Measurements from ENCODE around the gene TMEM44.
A peak's percentile ranks its signal among the peaks of the same experiment; 100 is the strongest.

Gene TMEM44

DNA sequence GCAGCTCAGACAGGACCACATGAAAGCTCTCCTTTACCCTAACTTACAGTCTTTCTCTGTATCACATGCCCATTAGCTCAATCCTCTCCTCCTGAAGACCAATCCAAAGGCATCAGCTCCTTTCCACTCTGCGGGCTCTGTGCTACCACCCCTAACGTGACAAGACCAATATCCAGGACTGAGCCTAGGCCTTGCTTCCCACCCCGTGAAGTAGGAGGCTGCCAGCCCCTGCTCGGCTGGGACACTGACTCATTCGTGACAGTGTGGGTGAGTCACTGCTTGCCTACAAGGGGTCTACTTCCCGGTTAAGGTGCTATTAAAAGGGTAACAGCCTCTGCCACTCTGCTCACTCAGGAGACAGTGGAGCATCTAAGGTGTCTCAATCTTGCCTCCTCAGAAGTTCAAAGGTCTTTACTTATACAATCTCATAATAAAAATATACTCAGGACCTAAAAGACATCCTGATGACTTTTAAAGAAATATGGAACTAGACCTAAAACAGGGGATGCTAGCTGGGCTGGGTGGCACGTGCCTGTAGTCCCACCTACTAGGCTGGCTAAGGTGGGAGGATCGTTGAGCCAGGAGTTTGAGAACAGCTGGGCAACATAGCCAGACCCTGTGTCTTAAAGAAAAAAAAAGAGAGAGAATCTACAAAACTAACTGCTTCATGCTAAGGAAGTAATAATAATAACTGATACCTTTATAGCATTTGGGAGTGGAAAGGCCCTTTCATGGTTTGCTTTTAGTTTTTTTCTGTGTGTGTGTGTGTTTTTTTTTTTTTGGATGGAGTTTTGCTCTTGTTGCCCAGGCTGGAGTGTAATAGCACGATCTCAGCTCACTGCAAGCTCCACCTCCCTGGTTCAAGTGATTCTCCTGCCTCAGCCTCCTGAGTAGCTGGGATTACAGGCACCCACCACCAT, 55.0 kb downstream of the TMEM44 start:
- DNase-seq (ENCODE audit: low read depth): no peak

DNA sequence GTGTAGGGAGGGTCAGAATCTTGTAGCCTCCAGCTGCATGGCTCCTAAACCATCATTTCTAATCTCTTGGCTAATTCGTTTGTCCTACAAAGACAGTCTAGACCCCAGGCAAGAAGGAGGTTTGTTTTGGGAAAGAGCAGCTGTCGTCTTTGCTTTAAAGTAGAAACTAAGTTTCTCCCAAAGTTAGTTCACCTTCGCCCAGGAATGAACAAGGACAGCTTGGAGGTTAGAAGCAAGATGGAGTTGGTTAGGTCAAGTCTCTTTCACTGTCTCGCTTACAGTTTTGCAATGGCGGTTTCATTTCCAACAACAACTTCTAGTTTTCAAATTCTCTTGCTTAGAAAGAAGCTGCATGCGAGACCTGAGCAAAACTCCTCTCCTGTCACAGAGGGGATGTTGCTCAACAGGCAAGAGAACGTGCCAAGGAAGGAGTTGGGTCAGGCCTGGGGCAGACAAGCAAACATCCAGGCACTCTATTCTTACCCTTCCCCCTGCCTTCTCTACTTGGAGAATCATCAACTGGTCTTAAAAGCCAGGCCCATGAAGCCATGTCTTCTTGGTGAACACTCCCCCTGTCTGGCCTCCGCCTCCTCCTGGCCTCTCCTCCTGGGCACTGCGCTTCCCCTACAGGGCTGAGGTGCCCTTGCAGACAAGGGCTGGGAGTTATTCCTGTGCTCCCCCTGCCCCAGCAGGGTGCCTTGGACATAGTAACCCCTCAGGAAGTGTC, 57.6 kb downstream of the TMEM44 start:
- no peak for DNase-seq (ENCODE audit: low read depth)

DNA sequence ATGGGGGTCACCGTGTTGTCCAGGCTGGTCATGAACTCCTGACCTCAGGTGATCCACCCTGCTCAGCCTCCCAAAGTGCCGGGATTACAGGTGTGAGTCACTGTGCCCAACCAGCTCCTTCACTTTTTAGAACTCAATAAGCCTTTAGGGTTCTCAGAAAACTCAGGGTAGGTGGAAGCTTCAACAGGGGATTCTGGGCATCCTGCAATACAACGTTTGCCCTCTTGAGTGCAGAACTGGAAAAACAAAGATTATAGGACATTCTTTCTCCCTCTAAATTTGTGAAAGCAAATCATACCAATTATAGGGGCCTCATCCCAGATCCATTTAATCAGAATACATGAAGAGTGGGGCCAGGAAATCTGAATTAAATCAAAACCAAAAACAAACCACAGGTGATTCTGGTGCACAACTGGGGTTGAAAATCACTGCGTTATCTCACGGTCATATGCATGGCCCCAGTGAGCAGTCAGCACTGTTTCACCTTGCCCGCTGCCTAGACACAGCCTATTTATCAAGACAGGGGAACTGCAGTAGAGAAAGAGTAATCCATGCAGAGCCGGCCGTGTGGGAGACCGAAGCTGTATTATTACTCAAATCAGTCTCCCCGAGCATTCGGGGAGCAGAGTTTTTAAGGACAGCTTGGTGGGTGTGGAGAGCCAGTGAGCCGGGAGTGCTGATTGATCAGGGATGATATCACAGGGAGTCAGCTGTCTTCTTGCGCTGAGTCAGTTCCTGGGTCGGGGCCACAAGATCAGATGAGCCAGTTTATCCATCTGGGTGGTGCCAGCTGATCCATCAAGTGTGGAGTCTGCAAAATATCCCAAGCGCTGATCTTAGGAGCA, 58.4 kb downstream of the TMEM44 start:
- DNase-seq (ENCODE audit: low read depth): no peak

DNA sequence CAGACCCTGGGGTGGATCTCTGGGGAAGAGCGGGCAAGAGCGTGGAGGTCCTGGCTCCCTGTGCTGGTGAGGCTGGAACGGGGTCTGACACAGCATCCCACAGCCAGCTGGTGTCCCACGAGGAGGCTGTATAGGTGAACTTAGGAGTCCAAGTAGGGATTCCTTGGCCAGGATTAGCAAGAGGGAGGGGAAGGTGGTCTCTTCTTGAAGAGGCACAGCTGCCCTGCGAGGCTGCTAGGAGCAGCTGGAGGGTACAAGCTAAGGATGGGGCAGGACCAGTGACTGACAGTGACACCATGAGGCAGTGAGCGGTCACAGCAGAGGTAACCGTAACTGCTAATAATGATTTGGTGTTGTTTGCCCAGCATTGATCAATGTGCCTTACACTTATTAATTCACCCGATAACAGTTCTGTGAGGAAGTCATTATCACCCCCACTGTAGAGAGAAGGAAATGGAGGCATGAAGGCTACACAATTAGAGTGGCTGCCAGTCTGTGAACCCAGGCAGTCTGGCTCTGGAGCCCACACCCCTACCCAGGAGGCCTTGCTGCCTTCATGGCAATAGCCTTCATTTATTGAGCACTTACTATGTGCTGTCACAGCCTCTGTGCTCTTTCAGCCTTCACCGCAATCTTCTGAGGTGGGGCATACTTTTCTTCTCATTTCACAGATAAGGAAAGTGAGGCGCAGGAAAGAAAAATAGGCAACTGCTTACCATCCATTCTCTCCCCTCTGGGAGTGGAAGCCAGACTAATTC, 59.4 kb downstream of the TMEM44 start:
- peak; percentile 13 for DNase-seq (ENCODE audit: low read depth)

DNA sequence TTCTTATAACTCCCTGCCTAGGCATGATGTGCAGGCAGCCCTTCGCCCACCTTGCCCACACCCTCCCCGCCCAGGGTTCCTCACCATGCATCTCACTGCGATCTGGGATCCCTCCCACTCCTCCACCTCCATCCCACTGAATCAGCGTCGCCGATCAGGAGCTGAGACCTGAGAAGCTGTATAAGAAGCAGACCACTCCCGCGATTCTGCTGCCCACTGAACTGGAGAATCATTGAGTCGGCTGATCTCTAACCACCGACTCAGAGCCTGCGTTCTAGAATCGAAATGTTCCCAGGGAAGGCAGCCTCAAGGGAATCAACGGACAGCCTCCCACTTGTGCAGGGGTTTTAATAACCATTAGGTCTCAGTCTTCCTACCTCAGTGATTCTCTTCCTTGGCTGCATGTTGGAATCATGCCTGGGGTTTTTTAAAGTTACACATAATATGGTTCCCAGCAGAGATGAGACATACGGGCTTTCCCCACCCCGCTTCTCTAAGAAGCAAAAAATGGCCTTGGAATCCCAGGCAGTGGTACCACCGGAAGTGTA, 60.2 kb downstream of the TMEM44 start:
- DNase-seq (ENCODE audit: low read depth): no peak

DNA sequence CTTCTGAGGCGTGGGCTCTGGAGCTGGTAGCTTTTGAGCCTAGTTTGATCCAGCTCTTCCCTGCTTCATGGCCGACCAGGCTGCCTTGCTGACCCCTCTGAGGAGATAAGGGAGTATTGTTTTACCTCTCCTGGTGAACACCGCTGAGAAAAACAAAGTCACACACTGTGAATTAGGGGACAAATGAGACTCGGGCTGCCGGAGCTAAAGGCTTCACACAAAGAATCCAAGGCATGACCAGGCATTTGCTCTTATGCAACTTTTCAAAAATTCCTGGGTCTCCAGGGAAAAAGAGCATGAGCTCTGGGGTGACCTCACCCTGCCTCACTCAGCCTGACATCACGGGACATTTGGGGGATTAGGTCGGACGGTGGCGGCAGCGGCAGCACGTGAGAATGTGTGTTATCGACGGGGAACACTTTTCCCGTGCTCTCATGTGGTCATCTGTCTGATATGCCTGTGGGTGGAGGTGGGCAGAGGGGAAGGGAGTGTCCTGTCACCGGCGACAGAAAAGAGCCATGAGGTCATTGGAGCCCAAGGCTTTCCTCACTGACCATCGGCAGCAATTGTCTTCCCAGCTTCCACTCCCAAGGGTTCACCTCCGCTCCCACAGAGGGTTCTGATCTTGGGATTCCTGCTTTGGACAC, 61.0 kb downstream of the TMEM44 start:
- no peak for DNase-seq (ENCODE audit: low read depth)

DNA sequence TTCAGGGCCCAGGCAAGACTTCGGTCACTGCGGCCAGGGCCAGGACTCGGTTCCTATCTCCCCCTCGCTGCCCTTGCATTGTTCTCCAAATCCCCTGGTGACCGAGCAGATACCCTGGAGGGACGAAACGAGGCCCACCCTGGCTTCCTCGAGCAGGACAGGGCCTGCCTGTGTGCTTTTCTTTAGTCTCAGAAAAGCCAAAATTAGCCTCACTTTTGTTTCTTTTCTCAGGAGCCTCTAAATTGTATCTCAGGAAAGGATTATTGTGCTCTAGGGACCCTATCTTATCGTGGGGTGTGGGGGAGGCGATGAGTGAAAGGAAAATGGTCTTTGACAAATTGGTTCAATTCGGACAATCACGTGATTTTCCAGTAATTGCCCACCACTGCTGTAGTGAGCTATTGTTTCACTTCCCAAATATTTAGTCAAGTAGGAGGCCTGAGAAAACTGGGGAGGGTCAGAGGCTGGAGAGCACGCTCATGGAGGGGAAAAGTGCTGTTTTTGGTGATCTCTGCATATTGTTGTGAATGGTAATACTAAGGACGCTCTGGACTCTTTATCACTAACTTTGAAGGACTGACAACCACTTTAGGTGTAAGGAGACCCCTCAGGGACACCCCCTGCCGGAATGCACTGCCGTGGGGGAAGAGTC, 61.6 kb downstream of the TMEM44 start:
- no peak for DNase-seq (ENCODE audit: low read depth)

DNA sequence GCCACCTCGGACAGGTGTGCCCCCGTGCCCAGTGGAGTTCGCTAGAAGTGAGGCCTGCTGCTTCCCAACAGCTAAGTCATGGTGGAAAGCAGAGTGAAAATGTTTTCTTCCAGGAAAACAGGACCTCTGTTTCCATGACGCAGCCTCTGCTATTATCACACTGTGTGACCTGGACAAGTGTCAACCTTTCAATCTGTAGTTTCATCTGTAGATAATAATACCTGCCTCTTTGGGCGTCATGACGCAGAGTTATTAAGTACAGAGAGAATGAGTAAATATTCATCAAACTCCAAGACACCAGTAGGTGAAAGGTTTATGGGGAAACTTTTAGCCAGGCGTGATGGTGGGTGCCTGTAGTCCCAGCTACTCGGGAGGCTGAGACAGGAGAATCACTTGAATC, 62.3 kb downstream of the TMEM44 start:
- DNase-seq (ENCODE audit: low read depth): no peak

DNA sequence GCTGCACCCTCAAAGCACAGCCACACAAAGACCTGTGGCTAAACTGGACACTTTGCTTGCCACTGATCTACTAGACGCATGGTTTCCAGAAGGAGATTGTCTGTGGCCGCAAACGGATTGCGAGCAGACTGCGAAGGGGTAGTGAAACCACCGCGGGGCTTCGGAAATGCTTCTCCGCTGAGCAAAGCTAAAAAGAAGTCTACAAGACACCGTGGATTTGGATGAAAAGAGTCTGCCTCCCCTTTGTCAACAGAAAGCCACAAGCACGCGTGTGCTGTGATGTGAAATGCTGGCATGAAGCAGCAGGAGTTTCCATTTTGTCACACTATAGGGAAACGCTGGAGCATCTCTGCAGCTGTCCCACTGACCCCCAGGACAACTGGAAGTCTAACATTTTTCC, 63.0 kb downstream of the TMEM44 start:
- no peak for DNase-seq (ENCODE audit: low read depth)

DNA sequence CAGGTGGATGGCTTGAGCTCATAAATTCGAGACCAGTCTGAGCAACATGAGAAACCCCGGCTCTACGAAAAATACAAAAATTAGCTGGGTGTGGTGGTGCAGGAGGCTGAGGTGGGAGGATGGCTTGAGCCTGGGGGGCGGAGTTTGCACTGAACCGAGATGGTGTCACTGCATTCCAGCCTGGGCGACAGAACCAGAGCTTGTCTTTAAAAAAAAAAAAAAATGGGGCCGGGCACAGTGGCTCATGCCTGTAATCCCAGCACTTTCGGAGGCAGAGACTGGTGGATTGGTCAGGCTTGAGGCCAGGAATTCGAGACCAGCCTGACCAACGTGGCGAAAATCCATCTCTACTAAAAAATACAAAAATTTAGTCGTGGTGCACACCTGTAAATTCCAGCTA, 64.0 kb downstream of the TMEM44 start:
- DNase-seq (ENCODE audit: low read depth): no peak

DNA sequence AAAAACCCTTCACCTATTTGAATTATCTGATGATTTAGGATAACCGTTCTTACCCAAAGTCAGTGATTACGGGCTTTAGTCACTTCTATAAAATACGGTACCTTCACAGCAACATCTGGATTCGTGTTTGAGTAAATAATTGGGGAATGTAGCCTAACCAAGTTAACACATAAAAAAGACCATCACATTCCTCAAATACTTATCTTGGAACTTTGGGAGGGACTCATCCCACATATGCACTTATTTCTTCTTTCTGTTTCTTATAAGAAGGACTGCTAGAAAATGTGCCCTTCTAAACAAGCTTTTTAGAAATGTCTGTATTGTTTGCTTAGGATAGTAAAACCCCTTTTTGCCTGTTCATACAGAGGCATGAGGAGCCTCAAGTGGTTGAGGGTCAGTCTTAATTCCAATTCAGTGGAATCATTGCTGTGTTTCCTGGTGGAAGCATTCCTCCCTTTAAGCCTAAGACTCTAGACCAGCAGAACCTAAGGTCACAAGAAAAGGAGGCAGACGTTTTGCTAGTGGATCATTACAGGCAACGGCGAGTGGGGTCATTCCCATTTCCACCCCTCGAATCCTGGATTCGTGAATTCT, 67.5 kb downstream of the TMEM44 start:
- DNase-seq (ENCODE audit: low read depth): no peak

DNA sequence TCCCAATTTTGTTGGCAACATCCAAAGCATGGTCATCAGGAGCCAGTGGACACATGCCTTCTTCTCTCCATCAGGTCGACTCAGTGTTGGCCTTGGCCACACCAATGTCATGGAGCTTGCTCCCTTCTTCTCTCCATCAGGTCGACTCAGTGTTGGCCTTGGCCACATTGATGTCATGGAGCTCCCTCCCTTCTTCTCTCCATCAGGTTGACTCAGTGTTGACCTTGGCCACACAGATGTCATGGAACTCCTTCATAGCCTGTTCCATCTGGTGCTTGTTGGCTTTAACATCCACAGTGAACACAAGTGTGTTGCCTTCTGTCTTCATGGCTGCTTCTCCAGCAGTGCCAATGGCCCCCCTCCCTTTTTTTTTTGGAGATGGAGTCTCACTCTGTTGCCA, 70.2 kb downstream of the TMEM44 start:
- DNase-seq (ENCODE audit: low read depth): no peak

DNA sequence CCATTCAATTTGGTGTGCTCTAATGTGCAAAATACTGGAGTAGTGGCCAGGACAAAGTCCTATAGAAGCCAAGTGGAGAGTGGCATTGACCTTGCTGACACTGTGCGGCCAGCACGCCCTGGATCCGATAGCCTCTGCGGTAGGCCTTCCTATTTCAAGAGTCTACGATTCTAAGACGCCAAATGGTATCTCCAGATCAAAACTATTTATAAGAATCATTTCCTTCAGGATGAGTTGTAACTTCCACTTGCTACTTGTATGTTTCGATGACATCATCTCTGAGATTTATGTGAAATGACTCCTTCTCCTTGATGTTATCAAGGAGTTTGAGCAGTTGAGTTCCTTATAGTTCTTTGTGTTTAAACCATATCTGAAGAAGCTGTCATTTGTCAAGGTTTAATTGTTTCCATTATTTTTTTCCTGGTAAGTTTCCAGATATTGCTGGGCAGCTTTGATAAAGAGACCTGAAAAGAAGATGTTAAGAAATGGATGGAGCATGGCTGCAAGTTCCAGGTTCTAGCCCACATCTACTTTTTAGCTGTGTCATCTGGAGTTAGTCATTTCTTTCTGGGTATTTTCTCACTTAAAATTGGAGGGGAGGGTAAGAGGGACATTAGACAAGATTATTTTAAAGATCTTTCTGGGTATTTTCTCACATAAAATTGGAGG, 71.8 kb downstream of the TMEM44 start:
- no peak for DNase-seq (ENCODE audit: low read depth)

DNA sequence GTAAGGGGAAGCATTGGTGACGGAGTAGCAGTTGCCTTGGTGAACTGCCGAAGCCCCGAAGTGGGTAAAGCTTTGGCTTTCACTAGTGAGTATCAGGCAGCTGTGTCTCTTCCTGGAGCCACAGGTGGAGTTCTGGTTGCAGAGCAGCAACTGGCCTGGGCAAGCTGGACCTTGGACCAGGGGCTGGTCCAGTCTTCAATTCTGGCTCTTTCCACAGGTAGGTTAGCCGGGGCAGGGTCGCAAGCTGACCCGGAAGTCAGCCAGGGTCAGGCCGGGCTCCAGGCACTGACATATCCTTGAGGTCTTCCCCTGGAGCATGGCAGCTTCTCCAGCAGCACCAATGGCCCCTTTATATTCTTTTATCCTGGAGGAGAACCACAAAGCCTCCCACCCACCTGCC, 73.2 kb downstream of the TMEM44 start:
- DNase-seq (ENCODE audit: low read depth): no peak

DNA sequence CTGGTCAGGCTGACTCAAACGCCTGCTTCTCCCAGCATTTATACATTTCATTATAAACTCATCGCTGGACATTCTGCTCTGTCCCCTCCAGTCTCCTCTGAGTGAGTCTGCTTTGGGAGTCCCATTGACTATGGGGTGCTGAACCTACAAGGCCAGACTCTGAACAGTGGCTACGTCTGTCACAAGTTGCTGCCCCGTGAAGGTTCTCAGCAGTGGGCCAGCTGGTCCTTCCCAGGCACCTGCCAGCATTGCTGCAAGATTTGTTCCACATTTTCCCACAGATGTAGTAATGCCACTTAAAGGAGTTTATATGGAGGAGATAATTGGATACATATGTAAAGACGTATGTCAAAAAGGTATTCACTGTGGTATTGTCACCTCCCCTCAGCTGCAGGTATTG, 73.7 kb downstream of the TMEM44 start:
- DNase-seq (ENCODE audit: low read depth): no peak

DNA sequence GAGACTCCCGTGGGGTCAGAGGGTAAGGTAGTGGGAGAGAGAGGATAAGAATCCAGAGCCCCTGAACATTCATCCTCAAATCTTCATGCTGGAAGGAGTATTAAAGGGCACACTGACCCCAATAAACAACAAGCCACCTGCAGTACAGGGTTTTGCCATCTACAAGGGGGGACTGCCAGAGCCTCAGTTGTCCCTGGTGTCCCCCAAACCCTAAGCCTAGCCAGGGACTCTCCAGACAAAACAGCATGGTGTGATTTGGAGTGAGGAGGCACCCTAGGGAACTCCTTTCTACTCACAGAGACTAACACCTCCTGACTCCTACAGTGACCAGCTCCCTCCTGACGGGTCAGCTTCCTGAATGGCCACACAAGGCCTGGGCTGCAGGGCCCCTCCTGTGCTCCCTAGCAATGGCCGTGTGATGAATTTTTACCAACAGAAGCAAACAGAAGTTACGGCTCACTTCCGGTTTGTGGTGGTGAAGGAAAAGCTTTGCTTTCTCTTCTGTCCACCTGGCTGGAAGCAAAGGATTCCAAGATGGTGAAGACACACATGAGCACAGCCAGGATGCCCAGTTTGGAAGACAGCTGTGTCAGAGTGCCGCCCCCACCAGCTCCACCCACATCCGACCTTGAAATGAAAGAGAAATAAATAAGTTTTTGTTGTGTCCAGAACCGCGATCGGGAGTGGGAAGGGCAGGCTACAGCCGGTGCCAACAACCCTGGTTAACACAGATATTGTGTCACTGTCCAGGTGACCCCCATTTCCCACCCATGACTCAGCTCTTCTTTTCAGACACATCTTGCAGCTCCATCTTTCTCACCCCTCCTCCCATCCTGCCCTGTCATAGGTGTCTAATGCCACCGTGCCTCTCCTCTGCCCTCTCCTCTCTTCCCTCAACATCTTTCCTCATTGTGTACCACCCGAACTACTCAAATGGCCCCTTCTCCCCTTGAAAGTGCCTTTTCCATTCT, 76.8 kb downstream of the TMEM44 start:
- no peak for DNase-seq (ENCODE audit: low read depth)

DNA sequence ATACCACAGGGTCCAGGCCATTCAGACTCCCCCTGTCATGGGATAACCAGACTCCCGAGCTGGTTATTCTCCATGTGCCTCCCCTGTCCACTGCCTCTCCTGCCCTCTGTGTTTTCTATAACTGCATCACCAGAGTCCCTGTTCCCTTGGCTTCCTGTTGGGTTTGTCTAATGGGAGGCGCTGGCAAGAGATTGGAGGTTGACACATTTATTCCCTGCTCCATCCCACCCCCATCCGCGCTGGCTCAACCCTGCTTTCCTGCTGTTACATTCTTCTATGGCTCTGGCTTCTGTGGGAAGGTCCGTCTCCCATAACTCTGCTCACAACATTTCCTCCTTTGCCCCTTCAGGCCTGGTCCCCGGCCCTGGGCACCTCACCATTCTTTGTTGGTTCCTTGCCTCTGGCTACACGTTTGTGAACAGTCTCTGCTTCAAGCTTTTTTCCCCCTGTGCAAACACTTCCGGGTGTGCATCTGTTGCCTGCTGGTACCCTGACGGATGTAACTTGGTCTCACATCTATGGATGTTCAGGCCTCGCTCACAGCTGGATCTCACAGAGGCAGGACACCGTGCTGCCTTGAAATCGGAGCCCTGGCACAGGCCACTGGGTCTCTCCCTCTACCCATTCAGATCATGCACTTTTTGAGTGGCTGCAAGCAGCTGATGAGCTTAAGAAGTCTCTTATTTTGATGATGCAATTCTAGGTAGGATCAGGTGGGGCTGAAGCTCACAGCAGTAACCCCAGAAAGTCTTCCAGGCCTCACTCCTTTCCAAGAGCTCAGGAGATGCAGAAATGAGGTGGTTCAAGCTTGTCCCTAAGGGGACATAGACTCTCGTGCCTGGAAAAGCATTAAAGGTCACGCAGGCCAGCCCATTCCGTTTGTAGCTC, 77.8 kb downstream of the TMEM44 start:
- no peak for DNase-seq (ENCODE audit: low read depth)
